ENCODE data around the gene KCNC1.

Gene KCNC1

GRCh38 chr11:17760102-17761029, 25.8 kb downstream of the KCNC1 start:
- DNase-seq: peak; percentile 43

GRCh38 chr11:17762309-17762974, 27.9 kb downstream of the KCNC1 start:
- DNase-seq: no peak

DNA sequence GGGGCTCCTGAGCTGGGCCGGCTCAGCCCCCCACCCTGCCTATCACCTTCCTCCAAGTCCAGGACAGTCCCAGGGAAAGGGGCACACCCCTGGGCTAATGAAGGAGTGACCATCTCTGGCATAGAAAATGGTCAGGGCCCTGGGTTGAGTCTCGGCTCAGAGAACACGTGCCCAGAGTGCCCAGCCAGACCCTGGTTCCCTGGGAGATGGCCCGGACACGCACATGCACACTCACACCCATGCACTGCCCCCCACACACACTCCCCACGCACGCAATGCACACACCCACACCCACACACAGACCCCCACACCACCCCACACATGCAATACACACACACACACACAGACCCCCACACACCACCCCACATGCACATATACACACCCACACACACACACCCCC, 28.7 kb downstream of the KCNC1 start:
- no peak for DNase-seq

GRCh38 chr11:17763703-17764102, 29.1 kb downstream of the KCNC1 start:
- no peak for DNase-seq

DNA sequence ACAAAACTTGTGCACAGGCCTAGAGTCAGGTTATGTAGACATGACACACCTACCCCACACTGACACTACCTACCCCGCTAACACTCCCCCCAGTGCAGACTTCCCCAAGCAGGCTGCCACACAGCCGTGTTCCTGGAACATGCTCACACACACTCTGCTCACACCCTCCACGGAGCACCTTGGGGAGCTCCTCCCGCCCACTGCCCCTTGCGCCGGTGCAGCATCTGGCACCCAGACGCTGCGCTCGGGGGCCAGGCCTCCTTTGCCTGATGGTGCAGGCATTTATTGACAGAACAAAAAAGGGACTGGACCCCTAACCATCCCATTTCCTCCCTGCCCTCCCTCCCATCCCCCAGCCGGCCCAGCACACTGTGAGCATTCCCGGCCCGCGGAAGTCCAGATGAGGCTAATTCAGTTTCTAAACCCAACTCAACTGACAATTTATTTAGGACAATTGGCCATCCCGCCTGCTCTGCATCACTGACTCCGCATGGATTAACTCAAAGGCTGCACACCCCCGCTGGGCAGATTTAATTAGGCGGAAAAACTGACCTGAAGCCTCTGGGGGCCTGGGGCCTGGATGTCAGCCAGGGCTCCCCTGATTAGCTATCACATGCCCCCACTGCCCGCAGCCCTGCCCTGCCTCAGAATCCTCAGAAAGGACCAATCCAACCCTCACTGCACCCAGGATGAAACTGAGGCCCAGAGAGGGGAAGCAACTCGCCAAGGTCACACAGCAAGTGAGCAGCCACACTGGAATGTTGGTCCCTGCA, 30.1 kb downstream of the KCNC1 start:
- DNase-seq: no peak

- DNase-seq: no peak
Measured at GRCh38 chr11:17765356-17766072, 30.9 kb downstream of the KCNC1 start.

DNA sequence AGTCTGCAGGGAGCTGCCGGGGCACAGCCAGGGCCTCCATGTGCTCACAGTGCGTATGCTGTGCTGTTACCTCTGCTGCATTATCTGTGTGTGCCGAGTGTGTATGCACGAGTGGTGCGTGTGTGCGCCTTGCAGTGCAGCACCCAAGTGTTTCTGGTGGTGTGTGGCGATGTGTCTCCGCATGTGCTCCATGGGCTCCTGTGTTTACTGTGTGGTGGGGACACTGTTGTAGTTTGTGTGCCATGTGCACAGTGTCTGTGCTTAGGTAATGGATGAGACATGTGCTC, 31.4 kb downstream of the KCNC1 start:
- DNase-seq: no peak

DNA sequence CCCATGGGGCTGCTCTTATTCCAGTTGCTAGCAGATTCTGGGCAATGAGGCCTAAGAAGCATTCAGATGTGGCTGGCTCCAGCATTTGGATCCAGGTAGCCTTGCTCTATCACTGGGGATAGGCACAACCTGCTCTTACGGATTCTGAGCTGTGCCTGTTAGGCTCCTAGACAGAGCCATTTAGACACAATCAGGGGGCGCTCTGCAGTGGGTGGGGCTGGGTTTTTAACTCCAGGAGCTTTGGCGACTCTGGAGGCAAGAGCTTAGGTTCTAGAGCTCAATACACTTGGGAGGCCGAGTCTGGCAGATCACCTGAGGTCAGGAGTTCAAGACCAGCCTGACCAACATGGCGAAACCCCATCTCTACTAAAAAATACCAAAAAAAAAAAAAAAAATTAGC, 32.0 kb downstream of the KCNC1 start:
- no peak for DNase-seq

DNA sequence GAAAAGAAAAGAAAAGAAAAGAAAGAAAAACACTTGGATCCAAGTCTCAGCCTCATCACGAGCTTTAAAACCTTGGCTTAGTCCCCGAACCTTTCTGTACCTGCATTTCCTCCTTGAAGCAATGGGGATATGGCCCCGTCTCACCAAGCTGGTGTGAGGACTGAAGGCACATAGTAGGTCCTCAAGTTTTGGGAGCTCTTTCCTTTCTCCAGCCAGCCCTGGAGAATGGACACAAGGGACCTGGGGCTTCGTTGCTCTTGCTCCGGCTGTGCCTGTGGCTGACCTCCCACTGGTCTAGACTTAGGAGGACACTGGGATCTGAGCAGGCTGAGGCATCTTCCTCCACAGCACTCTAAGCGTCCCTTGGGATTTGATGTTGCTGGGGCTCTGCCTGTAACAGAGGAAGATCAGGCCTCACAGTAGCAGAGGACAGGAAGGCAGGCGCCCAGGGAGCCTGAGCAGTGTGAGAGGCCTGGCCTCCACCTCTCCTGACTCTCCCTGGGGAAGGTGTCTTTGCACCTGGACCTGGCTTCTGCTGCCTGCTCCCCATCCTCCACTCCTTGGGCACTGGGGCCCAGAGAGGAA, 32.8 kb downstream of the KCNC1 start:
- DNase-seq: no peak

DNA sequence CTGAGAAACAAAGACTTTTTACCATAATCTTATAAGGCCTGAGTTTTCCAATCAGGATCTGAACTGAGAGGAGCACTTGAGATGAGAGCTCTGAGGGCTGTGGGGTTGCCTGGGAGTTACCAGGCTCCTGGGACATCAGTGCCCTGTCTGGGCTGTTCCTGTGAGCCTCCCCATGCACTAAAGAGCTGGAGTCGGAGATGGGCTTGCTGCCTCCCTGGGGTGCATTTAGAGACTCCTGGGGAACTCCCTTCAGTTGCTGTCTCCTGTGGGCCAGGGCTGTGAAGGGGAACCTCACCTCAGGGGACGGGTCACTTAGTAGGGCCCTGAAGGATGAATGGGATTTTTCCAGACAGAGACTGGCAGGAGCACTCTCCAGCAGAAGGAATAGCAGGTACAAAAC, 33.3 kb downstream of the KCNC1 start:
- DNase-seq: no peak

GRCh38 chr11:17768547-17768946, 34.0 kb downstream of the KCNC1 start:
- no peak for DNase-seq

GRCh38 chr11:17769218-17769617, 34.6 kb downstream of the KCNC1 start:
- DNase-seq: no peak

DNA sequence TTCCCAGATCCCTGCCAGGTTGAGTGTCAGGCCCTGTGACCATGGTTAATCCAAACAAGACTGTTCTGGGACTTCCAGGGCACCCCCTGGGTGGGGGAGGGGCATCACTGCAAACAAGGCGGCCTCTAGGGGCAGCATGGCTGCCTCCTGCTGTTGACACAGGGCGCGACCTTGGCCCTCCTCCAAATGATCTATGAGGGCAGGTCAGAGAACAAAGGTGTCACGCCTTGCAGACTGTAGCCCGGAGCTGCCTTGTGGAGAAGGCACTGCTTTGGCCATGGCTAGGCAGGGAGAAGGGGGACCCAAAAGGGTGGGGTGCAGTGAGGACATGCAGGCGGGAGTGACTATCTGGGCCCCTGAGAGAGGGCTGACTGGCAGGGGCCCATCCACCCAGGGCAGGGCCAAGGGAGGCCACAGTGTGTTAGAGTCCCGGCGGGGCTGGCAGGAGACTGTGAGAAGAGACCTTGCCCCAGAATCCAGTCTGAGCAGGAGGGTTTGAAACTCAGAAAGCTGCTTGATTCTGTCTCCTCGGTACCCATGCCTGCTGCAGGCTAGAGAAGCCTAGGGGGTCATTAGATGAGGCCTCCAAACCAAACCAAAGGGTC, 35.6 kb downstream of the KCNC1 start:
- peak; percentile 20 for DNase-seq

DNA sequence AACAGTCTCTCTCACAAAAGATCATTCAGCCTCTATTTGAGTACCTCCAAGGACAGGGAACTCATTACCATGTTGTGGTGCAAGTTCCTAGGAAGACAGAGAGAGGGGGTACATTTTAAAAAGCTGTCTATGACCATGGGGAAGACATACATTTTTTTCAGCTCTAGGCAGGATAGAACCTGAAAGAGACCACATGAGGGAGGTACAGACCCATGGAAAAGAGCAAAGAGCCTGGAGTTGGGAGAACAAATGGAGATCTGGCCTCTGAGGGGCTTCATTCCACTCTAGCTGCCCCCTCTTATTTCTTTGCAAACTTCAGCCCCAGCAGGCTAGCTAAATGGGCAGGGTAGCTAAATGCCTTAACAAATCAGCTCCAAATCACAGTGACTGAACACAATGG, 36.3 kb downstream of the KCNC1 start:
- no peak for DNase-seq

GRCh38 chr11:17771415-17771814, 36.8 kb downstream of the KCNC1 start:
- no peak for DNase-seq

DNA sequence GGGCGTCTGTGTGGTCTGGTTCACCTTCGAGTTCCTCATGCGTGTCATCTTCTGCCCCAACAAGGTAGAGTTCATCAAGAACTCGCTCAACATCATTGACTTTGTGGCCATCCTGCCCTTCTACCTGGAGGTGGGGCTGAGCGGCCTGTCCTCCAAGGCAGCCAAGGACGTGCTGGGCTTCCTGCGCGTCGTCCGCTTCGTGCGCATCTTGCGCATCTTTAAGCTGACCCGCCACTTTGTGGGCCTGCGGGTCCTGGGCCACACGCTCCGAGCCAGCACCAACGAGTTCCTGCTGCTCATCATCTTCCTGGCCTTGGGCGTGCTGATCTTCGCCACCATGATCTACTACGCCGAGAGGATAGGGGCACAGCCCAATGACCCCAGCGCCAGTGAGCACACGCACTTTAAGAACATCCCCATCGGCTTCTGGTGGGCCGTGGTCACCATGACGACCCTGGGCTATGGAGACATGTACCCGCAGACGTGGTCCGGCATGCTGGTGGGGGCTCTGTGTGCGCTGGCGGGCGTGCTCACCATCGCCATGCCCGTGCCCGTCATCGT, 37.3 kb downstream of the KCNC1 start:
- DNase-seq: no peak

DNA sequence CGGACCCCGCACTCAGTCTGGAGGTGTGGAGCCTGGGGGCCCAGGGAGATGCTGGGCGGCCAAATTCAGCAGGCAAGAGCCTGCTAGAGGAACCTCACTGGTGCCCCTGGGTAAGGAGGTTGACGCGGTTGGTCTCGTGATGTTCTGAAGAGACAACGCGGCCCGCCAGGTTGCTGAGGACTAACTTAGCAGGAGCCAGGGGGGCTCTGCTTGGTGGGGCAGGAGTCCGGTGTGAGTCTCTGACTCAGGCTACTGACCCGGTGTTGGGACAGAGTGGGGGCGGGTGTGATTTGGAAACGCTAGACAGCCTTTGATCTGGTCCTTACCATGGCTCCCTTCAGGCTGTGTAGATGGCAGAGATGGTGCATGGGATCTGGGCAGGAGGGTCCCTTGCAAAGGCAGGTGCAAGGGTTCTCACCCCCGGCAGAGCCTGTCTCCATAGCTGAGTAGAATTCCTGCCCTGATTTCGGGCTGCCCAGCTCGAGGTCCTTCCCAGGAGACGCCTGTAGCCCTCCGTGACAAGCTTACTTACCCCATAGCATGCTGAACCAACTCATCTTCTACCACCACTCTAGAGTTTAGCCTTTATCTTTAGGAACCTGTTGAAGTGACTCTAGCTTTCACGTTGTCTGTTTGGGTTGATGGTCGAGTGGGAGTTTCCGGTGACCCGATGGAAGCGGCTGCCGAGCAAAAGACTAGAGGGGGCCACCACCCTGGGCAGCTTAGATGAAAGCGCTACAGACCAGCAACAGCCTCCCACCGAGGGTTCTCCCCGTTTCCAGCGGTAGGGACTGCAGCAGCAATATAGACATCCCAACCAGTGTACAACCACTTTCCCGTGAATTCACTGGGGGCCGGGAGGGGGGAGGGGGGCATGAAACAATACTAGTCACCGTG, 38.4 kb downstream of the KCNC1 start:
- no peak for DNase-seq

DNA sequence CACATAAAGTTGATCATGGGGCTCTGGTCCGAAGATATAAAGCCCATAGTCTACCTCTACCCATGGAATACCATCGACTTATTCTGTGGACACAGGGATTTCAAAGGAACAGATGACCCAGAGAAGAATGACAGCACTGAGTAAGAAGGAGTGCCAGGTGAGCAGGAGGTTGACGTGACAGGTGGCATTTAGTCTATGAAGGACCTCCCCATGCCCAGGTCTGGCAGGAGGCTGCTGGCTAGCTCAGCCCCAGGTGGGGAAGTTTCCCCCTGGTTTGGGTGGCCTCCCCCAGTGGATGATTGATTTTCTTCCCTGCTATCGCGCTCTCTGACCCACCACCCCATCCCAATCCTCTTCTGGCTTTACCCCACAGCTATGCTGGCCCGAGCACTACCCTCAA, 39.1 kb downstream of the KCNC1 start:
- DNase-seq: no peak

- no peak for DNase-seq
Measured at GRCh38 chr11:17774232-17775034, 39.9 kb downstream of the KCNC1 start.

DNA sequence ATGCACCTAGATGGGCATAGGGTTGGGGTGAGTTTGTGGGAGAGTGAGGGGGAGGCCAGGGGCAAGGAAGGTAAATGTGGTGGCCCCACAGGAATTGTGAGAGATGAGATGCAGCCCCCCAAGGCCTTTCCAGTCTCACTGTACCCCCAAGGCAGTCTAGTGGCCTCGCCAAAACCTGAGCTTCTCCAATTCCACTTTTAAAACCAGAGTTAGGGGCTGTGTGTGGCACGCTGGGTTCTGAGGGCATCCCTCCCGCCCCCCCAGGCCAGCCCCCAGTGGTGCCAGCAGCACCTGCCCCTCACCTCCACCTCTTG, 40.4 kb downstream of the KCNC1 start:
- DNase-seq: no peak

Data from activated CD4-positive, alpha-beta T cell treated with anti-CD3 and anti-CD28 coated beads, Interleukin-10, Interleukin-2, amounts not matched to agents 100 ng/mL and 50 ng/mL, durations not matched to agents 16 hours and 8 hours (primary cell).